ENCODE measurements around the gene SMURF2. TPM values are rescaled to one million over a fixed set of nuclear protein-coding genes. Genes with fewer than 3 reads are reported as not detected.
"Not testable (repeated sequence)": the region's sequence is repeated elsewhere in the genome, so short reads cannot be mapped to it uniquely, and the experiment has no call there.

SMURF2 gene
- total RNA-seq, 1 donor from 2014 or later = 126 TPM

- H2AFZ ChIP-seq (ENCODE audit: low read depth, low read length) = no peak overlapping the region
- no peaks in the 10 kb centered on the region for H3K9me3 ChIP-seq (ENCODE audit: insufficient read depth, low read depth, low read length)
- H3K36me3 Mint-ChIP-seq (ENCODE audit: low read depth, unreplicated experiment) = peaks cover 6% of the 10 kb centered on the region
- peak overlapping the region; percentile 94 for H3K27ac ChIP-seq (ENCODE audit: low read depth, low read length)
- H3K4me3 ChIP-seq (ENCODE audit: insufficient read depth, low read depth, low read length) = peak overlapping the region; percentile 91
- H3K4me1 Mint-ChIP-seq (ENCODE audit: low read depth, unreplicated experiment) = peaks cover 20% of the 10 kb centered on the region
- H4K20me1 ChIP-seq (ENCODE audit: insufficient read depth, low read length) = peaks cover 39% of the 10 kb centered on the region
- H3K27ac Mint-ChIP-seq (ENCODE audit: unreplicated experiment) = peak overlapping the region; percentile 98
- H3K36me3 ChIP-seq (ENCODE audit: insufficient read depth, low read length) = no peaks in the 10 kb centered on the region
- peak overlapping the region; percentile 99 for H3K4me3 Mint-ChIP-seq (ENCODE audit: unreplicated experiment)
- H3K4me2 ChIP-seq (ENCODE audit: low read length) = peak overlapping the region; percentile 95
- no peak for TF ChIP-seq CTCF (IDR thresholded peaks at IDR 0.05; ENCODE audit: insufficient read depth, low read depth, low read length)
- no peak for TF ChIP-seq EZH2 (IDR thresholded peaks at IDR 0.05; ENCODE audit: insufficient read depth, low read length)
- no peaks in the 10 kb centered on the region for H3K27me3 ChIP-seq (ENCODE audit: insufficient read depth, low read length)
- H3K9me3 Mint-ChIP-seq (ENCODE audit: unreplicated experiment) = no peaks in the 10 kb centered on the region
- peak overlapping the region; percentile 95 for H3K9ac ChIP-seq (ENCODE audit: low read length)
- peaks cover 61% of the 10 kb centered on the region for H3K79me2 ChIP-seq (ENCODE audit: insufficient read depth, low read length)
- peaks cover 22% of the 10 kb centered on the region for H3K4me1 ChIP-seq (ENCODE audit: insufficient read depth, low read length)
- no peaks in the 10 kb centered on the region for H3K27me3 Mint-ChIP-seq (ENCODE audit: low read depth, unreplicated experiment)
- DNase-seq (ENCODE audit: low read depth) (no peak), FAIRE-seq (no peak)
These were observed 456 bp downstream of the SMURF2 start for GRCh38 chr17:64661726-64661975.

- peak overlapping the region; percentile 99 for H3K4me3 Mint-ChIP-seq (ENCODE audit: unreplicated experiment)
- H3K36me3 Mint-ChIP-seq (ENCODE audit: low read depth, unreplicated experiment); DNase-seq (ENCODE audit: low read depth); H2AFZ ChIP-seq (ENCODE audit: low read depth, low read length); H3K36me3 ChIP-seq (ENCODE audit: insufficient read depth, low read length); H3K9me3 Mint-ChIP-seq (ENCODE audit: unreplicated experiment); H3K27me3 ChIP-seq (ENCODE audit: insufficient read depth, low read length); H3K27me3 Mint-ChIP-seq (ENCODE audit: low read depth, unreplicated experiment); H3K9me3 ChIP-seq (ENCODE audit: insufficient read depth, low read depth, low read length); FAIRE-seq: not testable (repeated sequence)
- Histone ChIP-seq H3K4me3 (ENCODE audit: insufficient read depth, low read depth, low read length) (peak overlapping the region; percentile 91), H3K27ac (ENCODE audit: low read depth, low read length) (peak overlapping the region; percentile 76), H3K4me2 (ENCODE audit: low read length) (peak overlapping the region; percentile 95), H3K79me2 (ENCODE audit: insufficient read depth, low read length) (peaks cover 66% of the 10 kb centered on the region), H4K20me1 (ENCODE audit: insufficient read depth, low read length) (peaks cover 41% of the 10 kb centered on the region), H3K9ac (ENCODE audit: low read length) (peak overlapping the region; percentile 95), H3K4me1 (ENCODE audit: insufficient read depth, low read length) (peaks cover 22% of the 10 kb centered on the region)
- peaks cover 22% of the 10 kb centered on the region for H3K4me1 Mint-ChIP-seq (ENCODE audit: low read depth, unreplicated experiment)
- peak overlapping the region; percentile 98 for H3K27ac Mint-ChIP-seq (ENCODE audit: unreplicated experiment)
These were observed 955 bp downstream of the SMURF2 start for GRCh38 chr17:64660978-64661725.

GRCh38 chr17:64660195-64660977 lies 1.7 kb downstream of the SMURF2 start:
- H3K27ac ChIP-seq (ENCODE audit: low read depth, low read length) = peak overlapping the region; percentile 76
- H3K9me3 Mint-ChIP-seq (ENCODE audit: unreplicated experiment) = not testable (repeated sequence)

More at GRCh38 chr17:64660195-64660977, 1.7 kb downstream of the SMURF2 start:
- peak overlapping the region; percentile 95 for H3K9ac ChIP-seq (ENCODE audit: low read length)
- H3K4me1 ChIP-seq (ENCODE audit: insufficient read depth, low read length) = peaks cover 22% of the 10 kb centered on the region
- not testable (repeated sequence) for H3K9me3 ChIP-seq (ENCODE audit: insufficient read depth, low read depth, low read length); FAIRE-seq; H3K36me3 ChIP-seq (ENCODE audit: insufficient read depth, low read length); H3K27me3 Mint-ChIP-seq (ENCODE audit: low read depth, unreplicated experiment); H3K36me3 Mint-ChIP-seq (ENCODE audit: low read depth, unreplicated experiment); H3K27me3 ChIP-seq (ENCODE audit: insufficient read depth, low read length); DNase-seq (ENCODE audit: low read depth); H2AFZ ChIP-seq (ENCODE audit: low read depth, low read length)
- H3K79me2 ChIP-seq (ENCODE audit: insufficient read depth, low read length) = peaks cover 73% of the 10 kb centered on the region
- Mint-ChIP-seq H3K4me3 (ENCODE audit: unreplicated experiment) (peak overlapping the region; percentile 99), H3K27ac (ENCODE audit: unreplicated experiment) (peak overlapping the region; percentile 98), H3K4me1 (ENCODE audit: low read depth, unreplicated experiment) (peaks cover 22% of the 10 kb centered on the region)
- peak overlapping the region; percentile 95 for H3K4me2 ChIP-seq (ENCODE audit: low read length)
- peak overlapping the region; percentile 91 for H3K4me3 ChIP-seq (ENCODE audit: insufficient read depth, low read depth, low read length)
- peaks cover 46% of the 10 kb centered on the region for H4K20me1 ChIP-seq (ENCODE audit: insufficient read depth, low read length)

All from astrocyte (in vitro differentiated cells and primary cell).